BE2C (cell line): ENCODE measurements around the gene CUBN.

Experiments used
- DNase-seq: peaks from one replicate; pipeline ENCODE4 v3.0.0-alpha.2; 2020
- H3K27me3 ChIP-seq: fragments of 250-450 bp; sonication (Bioruptor Pico); 2 replicates; pipeline ENCODE4 v1.5.1; 2020; ENCODE audit warnings: mild to moderate bottlenecking
- H3K36me3 ChIP-seq: fragments of 250-450 bp; sonication (Bioruptor Pico); 2 replicates; pipeline ENCODE4 v1.5.1; 2020; ENCODE audit warnings: mild to moderate bottlenecking
- H3K4me1 ChIP-seq: fragments of 250-450 bp; sonication (Bioruptor Pico); 2 replicates; pipeline ENCODE4 v1.5.1; 2020
- H3K4me3 ChIP-seq: 2 replicates; pipeline ENCODE4 v1.5.1; 2011; ENCODE audit warnings: low read depth, low read length
- H3K9me3 ChIP-seq: fragments of 250-450 bp; sonication (Bioruptor Pico); 2 replicates; pipeline ENCODE4 v1.5.1; 2020
- CTCF ChIP-seq: IDR thresholded peaks from 2 replicates; pipeline ENCODE4 v1.5.1; 2012; ENCODE audit warnings: mild to moderate bottlenecking, low read depth, low read length

The CUBN gene

GRCh38 chr10:17026686-17027485 is 102.7 kb downstream of the CUBN start:
- no peaks in the 10 kb centered on the region for H3K9me3 ChIP-seq
- TF ChIP-seq CTCF, result no peak
- no peak for DNase-seq
- no peaks in the 10 kb centered on the region for H3K36me3 ChIP-seq
- peaks cover 13% of the 10 kb centered on the region; the same call in 1 of the 2 replicates for H3K4me1 ChIP-seq
- no peaks in the 10 kb centered on the region for H3K27me3 ChIP-seq
- no peak overlapping the region for H3K4me3 ChIP-seq

- Histone ChIP-seq H3K4me1 (peaks cover 13% of the 10 kb centered on the region; the same call in 1 of the 2 replicates), H3K4me3 (no peak overlapping the region), H3K27me3 (no peaks in the 10 kb centered on the region), H3K36me3 (no peaks in the 10 kb centered on the region), H3K9me3 (no peaks in the 10 kb centered on the region)
- TF ChIP-seq CTCF, result no peak
- DNase-seq, result no peak
These were observed 103.9 kb downstream of the CUBN start for GRCh38 chr10:17025444-17026295.

GRCh38 chr10:17024461-17024860 is 105.2 kb downstream of the CUBN start:
- H3K4me1 ChIP-seq, result peaks cover 13% of the 10 kb centered on the region; the same call in 1 of the 2 replicates
- TF ChIP-seq CTCF, result no peak
- no peaks in the 10 kb centered on the region for H3K36me3 ChIP-seq
- DNase-seq, result no peak
- no peaks in the 10 kb centered on the region for H3K9me3 ChIP-seq
- H3K4me3 ChIP-seq, result no peak overlapping the region
- no peaks in the 10 kb centered on the region for H3K27me3 ChIP-seq

- H3K4me1 ChIP-seq, result peaks cover 6% of the 10 kb centered on the region; the same call in 1 of the 2 replicates
- no peak overlapping the region for H3K4me3 ChIP-seq
- no peak for DNase-seq
- H3K36me3 ChIP-seq, result no peaks in the 10 kb centered on the region
- TF ChIP-seq CTCF, result no peak
- no peaks in the 10 kb centered on the region for H3K9me3 ChIP-seq
- H3K27me3 ChIP-seq, result no peaks in the 10 kb centered on the region
These were observed 106.0 kb downstream of the CUBN start for GRCh38 chr10:17023386-17024298.

GRCh38 chr10:17022896-17023295 is 106.7 kb downstream of the CUBN start:
- Histone ChIP-seq H3K4me3 (no peak overlapping the region), H3K9me3 (no peaks in the 10 kb centered on the region), H3K36me3 (no peaks in the 10 kb centered on the region), H3K27me3 (no peaks in the 10 kb centered on the region), H3K4me1 (peaks cover 6% of the 10 kb centered on the region; the same call in 1 of the 2 replicates)
- no peak for TF ChIP-seq CTCF
- DNase-seq, result no peak
